Transverse colon (tissue), 4 donors: Measurements from ENCODE around the gene DZANK1.

Experiments used
- EP300 ChIP-seq: sonication (generic); formaldehyde crosslinking; IDR thresholded peaks from one replicate; pipeline ENCODE4 v1.6.1; 2017; ENCODE audit warnings: antibody characterized with exemption, low read depth
- POLR2A ChIP-seq: fragments of 450-650 bp; IDR thresholded peaks from one replicate; pipeline ENCODE4 v1.6.1; 2016; ENCODE audit warnings: antibody characterized with exemption, mild to moderate bottlenecking, moderate library complexity
- POLR2AphosphoS5 ChIP-seq, 3 donors: sonication (generic); formaldehyde crosslinking; IDR thresholded peaks; one replicate each; pipeline ENCODE4 v1.6.1; 2016; ENCODE audit warnings: antibody characterized with exemption in 3 of 3
- TF ChIP-seq, protein P1 (sequence below), 5 experiments: fragments of 200-600 bp in 3 of 5; fragments of 450-650 bp in 2 of 5; sonication (generic) in 3 of 5; IDR thresholded peaks; 1 replicate in 2 of 5; 2 replicates in 3 of 5; pipeline ENCODE4 v1.5.1; 2016 to 2017; ENCODE audit warnings: antibody characterized with exemption in 5 of 5, inconsistent platforms in 3 of 5, mild to moderate bottlenecking in 2 of 5, moderate library complexity in 1 of 5

DNA sequence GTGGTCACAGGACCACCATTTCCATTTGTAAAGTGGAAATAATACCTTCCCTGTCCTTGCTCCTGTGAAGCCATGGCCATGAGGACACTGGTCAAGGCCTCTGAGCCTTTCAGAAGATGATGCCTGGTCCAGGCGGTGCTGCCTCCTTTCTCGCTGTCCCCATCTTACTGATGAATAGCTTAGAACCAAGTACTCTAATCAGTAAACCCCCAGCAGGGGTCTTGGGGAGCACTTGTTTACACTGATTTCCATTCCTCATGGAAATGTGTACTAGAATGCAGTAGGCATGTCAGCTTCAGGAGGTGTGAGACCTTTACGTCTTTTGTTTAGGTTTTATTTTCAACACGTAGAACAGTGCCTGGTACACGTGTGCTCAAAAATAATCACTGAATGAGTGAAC lies 75.1 kb downstream of the DZANK1 start:
- TF ChIP-seq, protein P1, sequence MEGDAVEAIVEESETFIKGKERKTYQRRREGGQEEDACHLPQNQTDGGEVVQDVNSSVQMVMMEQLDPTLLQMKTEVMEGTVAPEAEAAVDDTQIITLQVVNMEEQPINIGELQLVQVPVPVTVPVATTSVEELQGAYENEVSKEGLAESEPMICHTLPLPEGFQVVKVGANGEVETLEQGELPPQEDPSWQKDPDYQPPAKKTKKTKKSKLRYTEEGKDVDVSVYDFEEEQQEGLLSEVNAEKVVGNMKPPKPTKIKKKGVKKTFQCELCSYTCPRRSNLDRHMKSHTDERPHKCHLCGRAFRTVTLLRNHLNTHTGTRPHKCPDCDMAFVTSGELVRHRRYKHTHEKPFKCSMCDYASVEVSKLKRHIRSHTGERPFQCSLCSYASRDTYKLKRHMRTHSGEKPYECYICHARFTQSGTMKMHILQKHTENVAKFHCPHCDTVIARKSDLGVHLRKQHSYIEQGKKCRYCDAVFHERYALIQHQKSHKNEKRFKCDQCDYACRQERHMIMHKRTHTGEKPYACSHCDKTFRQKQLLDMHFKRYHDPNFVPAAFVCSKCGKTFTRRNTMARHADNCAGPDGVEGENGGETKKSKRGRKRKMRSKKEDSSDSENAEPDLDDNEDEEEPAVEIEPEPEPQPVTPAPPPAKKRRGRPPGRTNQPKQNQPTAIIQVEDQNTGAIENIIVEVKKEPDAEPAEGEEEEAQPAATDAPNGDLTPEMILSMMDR (IDR thresholded peaks at IDR 0.05), result no peak
- TF ChIP-seq POLR2AphosphoS5 (IDR thresholded peaks at IDR 0.05) (no peak), POLR2A (no peak), EP300 (no peak)
